Gastroesophageal sphincter (tissue), 4 donors: ENCODE results near the gene DOCK6. TPM values are rescaled to one million over a fixed set of nuclear protein-coding genes. Genes with fewer than 3 reads are reported as not detected.

Experiments used
- ATAC-seq: fragments of 150-250 bp; one replicate; pipeline ENCODE4 v1.9.1; 2016; ENCODE audit warnings: mild to moderate bottlenecking, moderate library complexity
- H3K27ac ChIP-seq, 4 donors: fragments of 200-600 bp; sonication (generic) in 3 of 4; 1 replicate in 3 of 4; 2 replicates in 1 of 4; pipeline ENCODE4 v1.5.1; 2016 to 2019
- H3K27me3 ChIP-seq: fragments of 200-600 bp; sonication (generic); one replicate; pipeline ENCODE4 v1.5.1; 2019
- H3K36me3 ChIP-seq, 2 donors: fragments of 200-600 bp; sonication (generic); one replicate each; pipeline ENCODE4 v1.5.1; 2019; ENCODE audit warnings: control low read depth in 1 of 2
- H3K4me1 ChIP-seq, 3 donors: fragments of 200-600 bp; sonication (generic); 1 replicate in 2 of 3; 2 replicates in 1 of 3; pipeline ENCODE4 v1.5.1; 2016 to 2019; ENCODE audit warnings: control low read depth in 2 of 3
- H3K4me3 ChIP-seq, 2 donors: fragments of 200-600 bp; sonication (generic); one replicate each; pipeline ENCODE4 v1.5.1; 2019; ENCODE audit warnings: mild to moderate bottlenecking in 1 of 2, moderate library complexity in 1 of 2
- H3K9me3 ChIP-seq, 3 donors: fragments of 200-600 bp; sonication (generic); one replicate each; pipeline ENCODE4 v1.5.1; 2017 to 2019; ENCODE audit warnings: control low read depth in 2 of 3
- EP300 ChIP-seq: sonication (generic); formaldehyde crosslinking; IDR thresholded peaks from one replicate; pipeline ENCODE4 v1.6.1; 2017; ENCODE audit warnings: antibody characterized with exemption, mild to moderate bottlenecking
- POLR2A ChIP-seq, 2 donors: fragments of 450-650 bp; IDR thresholded peaks; one replicate each; pipeline ENCODE4 v1.6.1; 2017; ENCODE audit warnings: antibody characterized with exemption in 2 of 2, mild to moderate bottlenecking in 2 of 2, moderate library complexity in 1 of 2
- POLR2AphosphoS5 ChIP-seq: sonication (generic); formaldehyde crosslinking; IDR thresholded peaks from one replicate; pipeline ENCODE4 v1.6.1; 2017; ENCODE audit warnings: antibody characterized with exemption
- WGBS, 2 donors: methylation state at CpG; one replicate each; pipeline ENCODE4 v1.1.5; 2018; ENCODE audit warnings: low coverage in 1 of 2; 5-methylcytosine and 5-hydroxymethylcytosine counted together
- total RNA-seq, 4 donors: library from RNA; depleted of rRNA; stranded (reverse); fragments of >200 nt; gene quantifications; one replicate each; pipeline ENCODE4 v1.1.0, GENCODE V29; 2016
- TF ChIP-seq, protein P1 (sequence below), 4 experiments: fragments of 200-600 bp in 2 of 4; fragments of 450-650 bp in 2 of 4; sonication (generic) in 1 of 4; IDR thresholded peaks; one replicate each; pipeline ENCODE4 v1.5.1; 2017 to 2019; ENCODE audit warnings: antibody characterized with exemption in 4 of 4, mild to moderate bottlenecking in 2 of 4, moderate library complexity in 2 of 4

Gene DOCK6
- total RNA-seq, 4 donors from 2014 or later = 18.5 to 43.1 (median 29.1) TPM

DNA sequence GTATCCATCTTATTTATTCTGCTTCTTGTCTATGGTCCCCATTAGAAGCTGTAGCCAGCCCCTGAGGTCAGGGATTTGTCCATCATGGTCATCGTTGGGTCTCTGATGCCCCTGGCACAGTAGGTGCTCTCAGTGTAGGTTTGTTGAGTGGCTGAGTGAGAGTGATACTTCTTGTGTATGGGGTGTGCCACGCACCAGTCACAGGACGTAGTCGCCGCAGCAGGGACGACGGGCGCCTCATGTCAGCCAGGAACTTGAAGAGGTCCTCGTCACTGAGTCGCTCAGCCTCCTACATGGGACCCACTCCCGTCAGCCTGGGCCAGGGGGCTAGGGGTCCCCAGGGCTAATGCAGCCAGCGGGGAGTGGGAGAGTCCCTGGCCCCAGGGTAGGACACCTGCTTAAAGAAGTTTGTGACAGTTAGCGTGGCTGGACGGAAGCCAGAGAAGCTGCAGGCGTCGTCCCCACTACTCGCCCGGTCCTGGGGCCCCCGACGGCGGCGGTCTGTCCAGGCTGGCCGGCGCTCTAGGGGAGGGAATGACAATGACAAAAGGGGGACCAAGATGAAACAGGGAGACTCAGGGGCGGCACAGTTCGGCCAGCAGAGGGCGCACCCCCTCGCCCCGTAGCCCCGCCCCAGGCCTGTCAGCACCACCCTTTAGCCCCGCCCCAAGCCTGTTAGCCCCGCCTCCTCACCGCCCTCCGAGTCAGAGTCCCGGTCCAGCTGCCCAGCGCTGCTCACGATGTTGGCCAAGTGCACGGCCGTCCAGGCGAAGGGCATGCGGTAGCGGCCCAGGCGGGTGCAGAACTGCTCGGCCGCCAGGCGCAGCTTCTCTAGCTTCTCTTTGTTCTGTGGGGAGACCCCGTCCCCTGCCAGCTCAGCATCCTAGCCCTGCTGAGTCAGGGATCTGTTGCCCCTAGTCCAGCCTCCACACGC lies 19.2 kb downstream of the DOCK6 start:
- peak overlapping the region in 3 of 4 donors; percentile 15 to 66 (median 62) for H3K27ac ChIP-seq
- peaks cover 0 to 33% (median 6%) of the 10 kb centered on the region in 3 donors for H3K4me1 ChIP-seq
- peaks cover 0 to 64% of the 10 kb centered on the region in 2 donors for H3K36me3 ChIP-seq
- H3K9me3 ChIP-seq = peaks cover 0 to 10% (median 0%) of the 10 kb centered on the region in 3 donors
- H3K4me3 ChIP-seq = no peak overlapping the region
- H3K27me3 ChIP-seq = no peaks in the 10 kb centered on the region
- 34% methylated on average over 9 of the region's 48 CpGs; no CpG with 5 or more reads in 1 of the 2 donors for WGBS, 2 donors
- ATAC-seq = peak; percentile 94
- TF ChIP-seq EP300 (no peak), POLR2A (IDR thresholded peaks at IDR 0.05) (no peak), POLR2AphosphoS5 (no peak)
- TF ChIP-seq, protein P1, sequence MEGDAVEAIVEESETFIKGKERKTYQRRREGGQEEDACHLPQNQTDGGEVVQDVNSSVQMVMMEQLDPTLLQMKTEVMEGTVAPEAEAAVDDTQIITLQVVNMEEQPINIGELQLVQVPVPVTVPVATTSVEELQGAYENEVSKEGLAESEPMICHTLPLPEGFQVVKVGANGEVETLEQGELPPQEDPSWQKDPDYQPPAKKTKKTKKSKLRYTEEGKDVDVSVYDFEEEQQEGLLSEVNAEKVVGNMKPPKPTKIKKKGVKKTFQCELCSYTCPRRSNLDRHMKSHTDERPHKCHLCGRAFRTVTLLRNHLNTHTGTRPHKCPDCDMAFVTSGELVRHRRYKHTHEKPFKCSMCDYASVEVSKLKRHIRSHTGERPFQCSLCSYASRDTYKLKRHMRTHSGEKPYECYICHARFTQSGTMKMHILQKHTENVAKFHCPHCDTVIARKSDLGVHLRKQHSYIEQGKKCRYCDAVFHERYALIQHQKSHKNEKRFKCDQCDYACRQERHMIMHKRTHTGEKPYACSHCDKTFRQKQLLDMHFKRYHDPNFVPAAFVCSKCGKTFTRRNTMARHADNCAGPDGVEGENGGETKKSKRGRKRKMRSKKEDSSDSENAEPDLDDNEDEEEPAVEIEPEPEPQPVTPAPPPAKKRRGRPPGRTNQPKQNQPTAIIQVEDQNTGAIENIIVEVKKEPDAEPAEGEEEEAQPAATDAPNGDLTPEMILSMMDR (IDR thresholded peaks at IDR 0.05) = peak in 3 of 4 experiments; percentile 45 to 96 (median 62)

GRCh38 chr19:11242025-11242424 lies 20.3 kb downstream of the DOCK6 start:
- Histone ChIP-seq H3K27me3 (no peaks in the 10 kb centered on the region), H3K9me3 (peaks cover 0 to 10% (median 0%) of the 10 kb centered on the region in 3 donors), H3K4me1 (peaks cover 0 to 23% (median 0%) of the 10 kb centered on the region in 3 donors), H3K36me3 (peaks cover 0 to 64% of the 10 kb centered on the region in 2 donors), H3K27ac (peak overlapping the region in 1 of 4 donors; percentile 62), H3K4me3 (no peak overlapping the region)
- ATAC-seq = no peak
- TF ChIP-seq EP300 = no peak
- TF ChIP-seq POLR2A (IDR thresholded peaks at IDR 0.05) = no peak
- TF ChIP-seq, protein P1 (IDR thresholded peaks at IDR 0.05) = no peak
- TF ChIP-seq POLR2AphosphoS5 = no peak
- 69 to 93% methylated on average over 2 of the region's 11 CpGs for WGBS, 2 donors

GRCh38 chr19:11240008-11240444 lies 22.3 kb downstream of the DOCK6 start:
- H3K4me3 ChIP-seq = no peak overlapping the region
- 100% methylated on average over 2 of the region's 8 CpGs; no CpG with 5 or more reads in 1 of the 2 donors for WGBS, 2 donors
- peaks cover 0 to 10% (median 0%) of the 10 kb centered on the region in 3 donors for H3K9me3 ChIP-seq
- H3K36me3 ChIP-seq = peaks cover 0 to 81% of the 10 kb centered on the region in 2 donors
- no peak overlapping the region for H3K27ac ChIP-seq
- ATAC-seq = no peak
- TF ChIP-seq POLR2A (IDR thresholded peaks at IDR 0.05) = no peak
- TF ChIP-seq, protein P1 (IDR thresholded peaks at IDR 0.05) = no peak
- no peak for TF ChIP-seq EP300
- TF ChIP-seq POLR2AphosphoS5 = no peak
- no peaks in the 10 kb centered on the region for H3K27me3 ChIP-seq
- H3K4me1 ChIP-seq = peaks cover 0 to 15% (median 0%) of the 10 kb centered on the region in 3 donors

DNA sequence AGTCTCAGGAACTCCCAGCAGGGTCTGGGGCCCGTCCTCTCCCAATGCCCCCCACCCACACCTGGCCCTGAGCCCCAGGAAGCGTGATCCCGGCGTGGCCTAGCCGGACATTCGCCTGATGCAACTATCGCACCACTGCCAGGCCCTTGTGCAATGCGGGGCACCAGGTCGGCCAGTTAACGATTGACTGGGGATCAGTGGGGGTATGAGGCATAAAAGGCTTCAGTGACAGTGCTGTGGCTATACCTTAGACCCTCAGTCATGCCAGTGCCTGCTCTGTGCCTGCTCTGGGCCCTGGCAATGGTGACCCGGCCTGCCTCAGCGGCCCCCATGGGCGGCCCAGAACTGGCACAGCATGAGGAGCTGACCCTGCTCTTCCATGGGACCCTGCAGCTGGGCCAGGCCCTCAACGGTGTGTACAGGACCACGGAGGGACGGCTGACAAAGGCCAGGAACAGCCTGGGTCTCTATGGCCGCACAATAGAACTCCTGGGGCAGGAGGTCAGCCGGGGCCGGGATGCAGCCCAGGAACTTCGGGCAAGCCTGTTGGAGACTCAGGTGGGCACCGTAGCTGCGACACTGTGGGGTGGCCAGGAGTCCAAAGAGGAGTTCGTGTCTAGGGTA lies 22.8 kb downstream of the DOCK6 start, which contains the start of gene ANGPTL8:
Gene ANGPTL8, plus strand, starts transcription at position 243 of the 624 bp plus-strand sequence. Its CDS starts 19 bp downstream, at position 262.
- 88 to 100% methylated on average over 1 of the region's 23 CpGs for WGBS, 2 donors
- Histone ChIP-seq H3K4me3 (no peak within 1 kb of the TSS), H3K9me3 (peaks cover 0 to 10% (median 0%) of the 10 kb centered on the region in 3 donors), H3K27me3 (no peaks in the 10 kb centered on the region), H3K36me3 (peaks cover 0 to 86% of the 10 kb centered on the region in 2 donors), H3K4me1 (peaks cover 0 to 11% (median 0%) of the 10 kb centered on the region in 3 donors), H3K27ac (no peak within 1 kb of the TSS)
- TF ChIP-seq, protein P1 (IDR thresholded peaks at IDR 0.05) = no peak
- no peak for TF ChIP-seq POLR2AphosphoS5
- no peak for TF ChIP-seq POLR2A (IDR thresholded peaks at IDR 0.05)
- no peak for TF ChIP-seq EP300
- ATAC-seq = no peak
